Glutamatergic neuron (in vitro differentiated cells): Measurements from ENCODE around the gene INPP4A. TPM values are rescaled to one million over a fixed set of nuclear protein-coding genes. Genes with fewer than 3 reads are reported as not detected.

Experiments
- DNase-seq: peaks from one replicate; pipeline ENCODE4 v3.0.0; 2022
- H3K27ac Mint-ChIP-seq: one replicate; pipeline ENCODE4 v1.8.0; 2020; ENCODE audit warnings: mild to moderate bottlenecking, mixed read lengths, inconsistent platforms; ENCODE audit not compliant: unreplicated experiment
- H3K27me3 Mint-ChIP-seq: one replicate; pipeline ENCODE4 v1.8.0; 2020; ENCODE audit warnings: mild to moderate bottlenecking, moderate library complexity, mixed read lengths, inconsistent platforms; ENCODE audit not compliant: unreplicated experiment
- H3K36me3 Mint-ChIP-seq: one replicate; pipeline ENCODE4 v1.8.0; 2020; ENCODE audit warnings: mild to moderate bottlenecking, mixed read lengths, inconsistent platforms; ENCODE audit not compliant: unreplicated experiment
- H3K4me1 Mint-ChIP-seq: one replicate; pipeline ENCODE4 v1.8.0; 2020; ENCODE audit warnings: mild to moderate bottlenecking, low read depth, mixed read lengths, inconsistent platforms; ENCODE audit not compliant: unreplicated experiment
- H3K4me3 Mint-ChIP-seq: one replicate; pipeline ENCODE4 v1.8.0; 2020; ENCODE audit warnings: mild to moderate bottlenecking, mixed read lengths, inconsistent platforms; ENCODE audit not compliant: unreplicated experiment
- H3K9me3 Mint-ChIP-seq: one replicate; pipeline ENCODE4 v1.8.0; 2020; ENCODE audit warnings: mild to moderate bottlenecking, moderate library complexity, mixed read lengths, inconsistent platforms; ENCODE audit not compliant: unreplicated experiment
- CTCF ChIP-seq: fragments of 200-600 bp; sonication (generic); IDR thresholded peaks from one replicate; pipeline ENCODE4 v1.5.0; 2021; ENCODE audit not compliant: partially characterized antibody, unreplicated experiment
- total RNA-seq: library from RNA; stranded (reverse); fragmentation: NEBNext Ultra II Directional; extraction: Animal tissue kit (Norgen Biotek cat#: 25700); gene quantifications from one replicate; pipeline ENCODE4 v1.2.1, GENCODE V29; 2021; ENCODE audit not compliant: unreplicated experiment

Gene INPP4A
- total RNA-seq, 1 donor from 2014 or later = 54.5 TPM

- Mint-ChIP-seq H3K4me3 (no peak overlapping the region), H3K27ac (no peak overlapping the region)
These were observed 106.7 kb downstream of the INPP4A start for GRCh38 chr2:98551316-98551715.

GRCh38 chr2:98552499-98553179 lies 108.0 kb downstream of the INPP4A start:
- DNase-seq = no peak
- Mint-ChIP-seq H3K27ac (no peak overlapping the region), H3K4me3 (no peak overlapping the region), H3K27me3 (peaks cover 5% of the 10 kb centered on the region), H3K36me3 (peaks cover 11% of the 10 kb centered on the region), H3K9me3 (no peaks in the 10 kb centered on the region), H3K4me1 (no peaks in the 10 kb centered on the region)
- no peak for TF ChIP-seq CTCF

More at GRCh38 chr2:98551316-98551715, 106.7 kb downstream of the INPP4A start:
- H3K36me3 Mint-ChIP-seq = peaks cover 11% of the 10 kb centered on the region
- H3K27me3 Mint-ChIP-seq = peaks cover 4% of the 10 kb centered on the region
- no peak for TF ChIP-seq CTCF
- no peak for DNase-seq
- no peaks in the 10 kb centered on the region for H3K4me1 Mint-ChIP-seq
- no peaks in the 10 kb centered on the region for H3K9me3 Mint-ChIP-seq

DNA sequence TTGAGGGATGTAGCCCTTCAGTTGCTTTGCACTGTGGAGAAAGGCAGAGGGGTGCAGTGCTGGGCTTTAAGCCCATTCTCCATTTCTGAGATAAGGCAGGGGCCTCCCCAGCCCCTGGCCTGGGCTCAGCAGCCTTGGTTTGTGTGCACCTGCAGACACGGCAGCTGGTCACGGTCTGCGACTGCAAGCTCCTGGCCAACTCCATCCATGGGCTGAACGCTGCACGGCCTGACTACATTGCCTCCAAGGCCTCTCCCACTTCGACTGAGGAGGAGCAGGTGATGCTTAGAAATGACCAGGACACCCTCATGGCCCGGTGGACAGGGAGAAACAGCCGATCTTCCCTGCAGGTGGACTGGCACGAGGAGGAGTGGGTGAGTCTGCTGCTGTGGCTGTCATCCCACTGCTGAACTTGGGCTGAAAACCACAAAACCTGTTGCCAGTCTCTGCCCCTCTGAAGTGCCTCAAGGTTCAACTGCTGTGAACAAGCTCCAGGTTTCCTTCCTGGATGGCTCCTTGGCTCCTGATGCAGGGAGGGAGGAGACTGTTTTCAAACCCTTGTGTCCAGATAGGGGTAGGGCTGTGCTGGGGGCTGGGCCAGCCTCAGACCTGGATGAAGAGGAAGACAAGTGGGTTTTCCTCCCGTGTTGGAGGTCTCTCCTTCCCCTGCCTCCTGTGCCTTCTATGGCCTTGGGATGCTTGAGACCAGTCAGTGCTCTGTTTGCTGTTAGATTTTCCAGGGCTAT lies 109.6 kb downstream of the INPP4A start:
- no peaks in the 10 kb centered on the region for H3K9me3 Mint-ChIP-seq
- H3K36me3 Mint-ChIP-seq = peaks cover 11% of the 10 kb centered on the region
- no peaks in the 10 kb centered on the region for H3K4me1 Mint-ChIP-seq
- no peak overlapping the region for H3K27ac Mint-ChIP-seq
- no peak for DNase-seq
- H3K27me3 Mint-ChIP-seq = peaks cover 5% of the 10 kb centered on the region
- no peak for TF ChIP-seq CTCF
- H3K4me3 Mint-ChIP-seq = no peak overlapping the region

- H3K4me3 Mint-ChIP-seq = no peak overlapping the region
- H3K4me1 Mint-ChIP-seq = no peaks in the 10 kb centered on the region
- TF ChIP-seq CTCF = no peak
- peaks cover 5% of the 10 kb centered on the region for H3K27me3 Mint-ChIP-seq
- H3K27ac Mint-ChIP-seq = no peak overlapping the region
- no peaks in the 10 kb centered on the region for H3K9me3 Mint-ChIP-seq
- H3K36me3 Mint-ChIP-seq = peaks cover 8% of the 10 kb centered on the region
- DNase-seq = no peak
These were observed 111.0 kb downstream of the INPP4A start for GRCh38 chr2:98555696-98556095.
